RWPE2 (cell line): ENCODE measurements around the gene TRAF6.

ENCODE experiments used
- ATAC-seq: fragments of 200-7000 bp; cut with Tn5 transposase; 3 replicates; pipeline ENCODE4 v1.9.1; 2021; ENCODE audit warnings: low read depth
- DNase-seq: peaks from one replicate; pipeline ENCODE4 v3.0.0-alpha.2; 2020; ENCODE audit warnings: low spot score
- H3K27ac ChIP-seq: fragments of 450-650 bp; 2 replicates; pipeline ENCODE4 v1.5.1; 2017; ENCODE audit warnings: mild to moderate bottlenecking; ENCODE audit not compliant: poor library complexity, severe bottlenecking
- H3K27me3 ChIP-seq: fragments of 250-450 bp; sonication (Bioruptor Pico); 2 replicates; pipeline ENCODE4 v1.5.1; 2021; ENCODE audit warnings: mild to moderate bottlenecking, moderate library complexity; ENCODE audit not compliant: insufficient read depth, poor library complexity, severe bottlenecking
- H3K36me3 ChIP-seq: fragments of 250-450 bp; sonication (Bioruptor Pico); 2 replicates; pipeline ENCODE4 v1.5.1; 2020; ENCODE audit warnings: low read depth, mild to moderate bottlenecking, moderate library complexity
- H3K4me1 ChIP-seq: fragments of 250-450 bp; sonication (Bioruptor Pico); 2 replicates; pipeline ENCODE4 v1.5.1; 2021; ENCODE audit warnings: mild to moderate bottlenecking, moderate library complexity; ENCODE audit not compliant: insufficient read depth, poor library complexity, severe bottlenecking
- H3K4me3 ChIP-seq: fragments of 250-450 bp; sonication (Bioruptor Pico); 2 replicates; pipeline ENCODE4 v1.5.1; 2021; ENCODE audit warnings: mild to moderate bottlenecking, moderate library complexity; ENCODE audit not compliant: severe bottlenecking
- H3K9me3 ChIP-seq: fragments of 250-450 bp; sonication (Bioruptor Pico); 2 replicates; pipeline ENCODE4 v1.5.1; 2021; ENCODE audit warnings: mild to moderate bottlenecking, moderate library complexity; ENCODE audit not compliant: severe bottlenecking
- CTCF ChIP-seq: fragments of 450-650 bp; IDR thresholded peaks from one replicate; pipeline ENCODE4 v1.5.1; 2017; ENCODE audit warnings: mild to moderate bottlenecking, moderate library complexity; ENCODE audit not compliant: poor library complexity, severe bottlenecking

Gene TRAF6

GRCh38 chr11:36451681-36452080, 58.4 kb downstream of the TRAF6 start:
- Histone ChIP-seq H3K27me3 (no peaks in the 10 kb centered on the region), H3K9me3 (no peaks in the 10 kb centered on the region), H3K27ac (no peak overlapping the region), H3K4me3 (no peak overlapping the region), H3K4me1 (peaks cover 25% of the 10 kb centered on the region), H3K36me3 (peaks cover 49% of the 10 kb centered on the region)
- no peak for TF ChIP-seq CTCF
- no peak for ATAC-seq
- DNase-seq = no peak

GRCh38 chr11:36451045-36451444, 59.0 kb downstream of the TRAF6 start:
- Histone ChIP-seq H3K9me3 (no peaks in the 10 kb centered on the region), H3K4me1 (peaks cover 25% of the 10 kb centered on the region), H3K36me3 (peaks cover 48% of the 10 kb centered on the region), H3K27ac (no peak overlapping the region), H3K27me3 (no peaks in the 10 kb centered on the region), H3K4me3 (no peak overlapping the region)
- DNase-seq (no peak), ATAC-seq (no peak)
- no peak for TF ChIP-seq CTCF

DNA sequence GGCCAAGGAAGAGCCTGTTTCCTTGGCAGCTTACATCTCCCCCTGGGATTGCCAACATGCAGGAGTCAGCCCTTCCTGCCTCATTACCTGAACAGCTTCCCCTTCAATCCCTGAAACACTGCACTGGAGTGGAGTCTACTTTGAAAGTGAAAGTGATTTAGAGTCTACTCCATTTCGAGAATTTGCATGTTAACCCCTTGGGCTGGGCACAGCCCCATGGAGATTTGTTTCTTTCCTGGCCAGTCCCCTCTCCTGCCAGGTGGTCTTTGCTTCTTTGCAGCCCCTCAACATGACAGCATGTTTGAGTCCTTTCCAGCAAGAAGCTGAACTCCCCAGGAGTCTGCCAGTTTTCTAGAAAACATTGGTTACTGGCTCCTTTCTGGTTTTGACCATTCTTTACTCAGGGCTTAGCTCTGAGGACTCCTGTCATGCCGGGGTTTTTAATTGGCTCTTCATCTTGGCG, 59.9 kb downstream of the TRAF6 start:
- peaks cover 20% of the 10 kb centered on the region for H3K4me1 ChIP-seq
- no peak overlapping the region for H3K27ac ChIP-seq
- H3K27me3 ChIP-seq = no peaks in the 10 kb centered on the region
- DNase-seq = no peak
- no peaks in the 10 kb centered on the region for H3K9me3 ChIP-seq
- TF ChIP-seq CTCF = no peak
- no peak for ATAC-seq
- H3K36me3 ChIP-seq = peaks cover 56% of the 10 kb centered on the region
- H3K4me3 ChIP-seq = no peak overlapping the region

- H3K4me3 ChIP-seq = no peak overlapping the region
- TF ChIP-seq CTCF = no peak
- ATAC-seq (no peak), DNase-seq (no peak)
- H3K9me3 ChIP-seq = no peaks in the 10 kb centered on the region
- peak overlapping the region; percentile 71 for H3K27ac ChIP-seq
- H3K27me3 ChIP-seq = no peaks in the 10 kb centered on the region
- H3K36me3 ChIP-seq = peaks cover 61% of the 10 kb centered on the region
- H3K4me1 ChIP-seq = peaks cover 19% of the 10 kb centered on the region
Measured at GRCh38 chr11:36449561-36450096, 60.4 kb downstream of the TRAF6 start.

- DNase-seq (peak; percentile 78), ATAC-seq (peak; percentile 78)
- peaks cover 69% of the 10 kb centered on the region for H3K36me3 ChIP-seq
- peak overlapping the region; percentile 71 for H3K27ac ChIP-seq
- no peaks in the 10 kb centered on the region for H3K27me3 ChIP-seq
- H3K4me3 ChIP-seq = no peak overlapping the region
- no peaks in the 10 kb centered on the region for H3K9me3 ChIP-seq
- peaks cover 13% of the 10 kb centered on the region for H3K4me1 ChIP-seq
- TF ChIP-seq CTCF = no peak
Measured at GRCh38 chr11:36447947-36448346, 62.1 kb downstream of the TRAF6 start.
